NT2/D1 (cell line): ENCODE measurements around the gene PLAAT3.

Experiments
- YY1 ChIP-seq: IDR thresholded peaks from 2 replicates; pipeline ENCODE4 v1.6.1; 2011; ENCODE audit not compliant: insufficient read length, insufficient read depth
- ZNF274 ChIP-seq: IDR thresholded peaks from 2 replicates; pipeline ENCODE4 v1.6.1; 2011; ENCODE audit warnings: mild to moderate bottlenecking, low read depth, low read length

DNA sequence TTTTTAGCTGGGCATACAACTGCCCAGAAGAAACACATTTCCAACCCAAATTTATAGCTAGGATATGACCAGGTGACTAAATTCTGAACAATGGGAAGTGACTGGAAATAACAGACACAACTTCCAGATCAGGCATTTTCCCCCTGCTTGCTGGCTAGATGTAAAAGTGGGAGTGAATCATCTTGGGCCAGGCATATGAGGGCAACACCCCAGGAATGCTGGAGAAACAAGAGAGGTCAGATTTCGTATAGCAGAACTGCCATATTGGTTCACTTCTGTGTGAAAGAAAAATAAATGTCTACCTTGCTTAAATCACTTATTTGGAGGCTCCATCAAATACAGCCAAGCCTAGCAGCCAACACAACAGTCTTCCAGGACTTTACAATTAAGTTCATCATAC lies 49.6 kb upstream of the PLAAT3 start:
- TF ChIP-seq YY1: no peak
- no peak for TF ChIP-seq ZNF274
